Type B pancreatic cell (in vitro differentiated cells): ENCODE data around the gene COL4A1. TPM values are rescaled to one million over a fixed set of nuclear protein-coding genes. Genes with fewer than 3 reads are reported as not detected.

Experiments used
- DNase-seq: peaks from one replicate; pipeline ENCODE4 v3.0.0; 2021; ENCODE audit warnings: mixed read lengths; ENCODE audit not compliant: unreplicated experiment; ENCODE audit errors: extremely low spot score
- H3K27ac Mint-ChIP-seq: 2 replicates; pipeline ENCODE4 v1.8.0; 2021; ENCODE audit warnings: mild to moderate bottlenecking, mixed read lengths
- H3K27me3 Mint-ChIP-seq: 2 replicates; pipeline ENCODE4 v1.8.0; 2021; ENCODE audit warnings: mixed read lengths
- H3K36me3 Mint-ChIP-seq: 2 replicates; pipeline ENCODE4 v1.8.0; 2021; ENCODE audit warnings: mixed read lengths
- H3K4me1 Mint-ChIP-seq: one replicate; pipeline ENCODE4 v1.8.0; 2021; ENCODE audit warnings: mixed read lengths; ENCODE audit not compliant: unreplicated experiment
- H3K4me3 Mint-ChIP-seq: 2 replicates; pipeline ENCODE4 v1.8.0; 2021; ENCODE audit warnings: mild to moderate bottlenecking, mixed read lengths
- H3K9me3 Mint-ChIP-seq: 2 replicates; pipeline ENCODE4 v1.8.0; 2021; ENCODE audit warnings: mixed read lengths
- total RNA-seq: library from RNA; stranded (reverse); gene quantifications from 2 replicates; pipeline ENCODE4 v1.2.1, GENCODE V29; 2021; ENCODE audit warnings: low replicate concordance
- TF ChIP-seq, protein P1 (sequence below): fragments of 200-600 bp; sonication (generic); conservative IDR thresholded peaks from 2 replicates; pipeline ENCODE4 v1.5.0; 2021; ENCODE audit warnings: antibody characterized with exemption, mild to moderate bottlenecking

The COL4A1 gene
- total RNA-seq, 1 donor from 2014 or later, result 83.6 TPM

DNA sequence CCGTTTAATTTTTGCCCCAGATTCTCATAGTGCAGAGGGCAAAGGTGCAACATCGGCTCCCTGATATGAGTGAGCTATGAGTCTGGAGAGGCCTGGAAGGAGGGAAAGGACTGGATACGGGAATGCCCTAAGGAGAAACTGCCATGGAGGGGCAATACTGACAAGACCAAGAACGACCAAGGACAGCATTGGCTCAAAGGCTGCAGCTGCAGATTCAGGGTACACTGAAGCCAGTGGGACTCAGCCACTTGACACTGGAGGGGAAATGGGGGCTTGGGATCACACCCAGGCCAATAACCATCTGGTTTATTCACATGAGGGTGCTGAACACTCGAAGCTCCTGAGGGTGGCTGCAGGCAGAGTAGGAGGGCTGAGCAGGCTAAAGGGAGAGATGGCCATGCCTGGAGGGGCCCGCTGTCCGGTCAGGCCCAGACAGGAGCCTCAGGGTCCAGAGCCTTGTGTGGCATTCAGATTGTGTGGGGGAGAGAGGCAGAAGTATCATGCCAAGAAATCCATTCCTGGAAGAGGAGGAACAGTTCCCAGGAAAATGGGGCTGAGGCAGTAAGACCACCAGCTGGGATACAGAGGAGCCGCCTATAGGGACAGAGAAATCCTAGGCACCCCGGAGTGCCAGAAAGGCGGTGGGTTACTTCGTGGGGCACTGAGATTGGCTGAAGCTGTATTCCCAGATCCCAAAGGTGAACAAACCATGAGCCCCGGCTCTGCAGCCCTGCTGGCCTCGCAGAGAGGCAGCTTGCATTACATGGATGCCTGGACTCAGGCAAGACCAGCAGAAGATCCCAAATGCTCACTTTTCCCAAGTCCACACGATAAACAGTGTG, 20.7 kb downstream of the COL4A1 start:
- Mint-ChIP-seq H3K4me1 (no peaks in the 10 kb centered on the region), H3K27ac (no peak overlapping the region)
- TF ChIP-seq, protein P1, sequence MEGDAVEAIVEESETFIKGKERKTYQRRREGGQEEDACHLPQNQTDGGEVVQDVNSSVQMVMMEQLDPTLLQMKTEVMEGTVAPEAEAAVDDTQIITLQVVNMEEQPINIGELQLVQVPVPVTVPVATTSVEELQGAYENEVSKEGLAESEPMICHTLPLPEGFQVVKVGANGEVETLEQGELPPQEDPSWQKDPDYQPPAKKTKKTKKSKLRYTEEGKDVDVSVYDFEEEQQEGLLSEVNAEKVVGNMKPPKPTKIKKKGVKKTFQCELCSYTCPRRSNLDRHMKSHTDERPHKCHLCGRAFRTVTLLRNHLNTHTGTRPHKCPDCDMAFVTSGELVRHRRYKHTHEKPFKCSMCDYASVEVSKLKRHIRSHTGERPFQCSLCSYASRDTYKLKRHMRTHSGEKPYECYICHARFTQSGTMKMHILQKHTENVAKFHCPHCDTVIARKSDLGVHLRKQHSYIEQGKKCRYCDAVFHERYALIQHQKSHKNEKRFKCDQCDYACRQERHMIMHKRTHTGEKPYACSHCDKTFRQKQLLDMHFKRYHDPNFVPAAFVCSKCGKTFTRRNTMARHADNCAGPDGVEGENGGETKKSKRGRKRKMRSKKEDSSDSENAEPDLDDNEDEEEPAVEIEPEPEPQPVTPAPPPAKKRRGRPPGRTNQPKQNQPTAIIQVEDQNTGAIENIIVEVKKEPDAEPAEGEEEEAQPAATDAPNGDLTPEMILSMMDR, result no peak

DNA sequence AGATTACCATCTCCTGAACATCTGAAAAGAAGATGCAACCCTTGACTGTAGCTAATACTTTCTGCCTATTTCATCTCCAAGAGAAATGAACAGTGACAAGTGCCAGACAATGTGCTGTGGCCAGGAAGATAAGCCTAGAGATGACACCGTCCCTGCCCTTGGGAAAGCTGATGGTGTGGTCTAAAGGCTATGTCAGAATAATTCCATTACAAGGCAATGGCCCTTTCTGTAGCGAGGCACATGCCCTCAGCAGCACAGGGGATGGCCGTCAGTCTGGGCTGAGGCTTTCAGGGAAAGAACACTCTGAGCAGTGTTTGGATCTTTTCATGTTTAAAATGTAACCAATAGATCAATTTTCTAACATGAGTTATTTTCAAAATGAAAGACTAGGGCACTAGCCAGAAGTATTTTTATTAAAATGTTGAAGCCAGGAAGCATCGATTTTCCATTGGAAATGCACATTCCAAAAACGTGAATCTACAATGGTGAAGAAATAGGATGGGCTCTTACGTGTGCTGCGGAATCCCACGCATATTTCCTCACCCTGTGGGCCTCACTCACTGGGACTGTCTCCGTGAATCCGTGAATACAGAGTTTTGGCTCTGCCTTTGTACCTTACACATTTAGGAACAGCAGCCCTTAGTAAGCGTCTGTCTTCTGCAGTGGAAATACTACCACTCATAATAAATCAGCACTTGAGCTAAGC, 22.0 kb downstream of the COL4A1 start:
- TF ChIP-seq, protein P1, result no peak

More for the DNA sequence above, 20.7 kb downstream of the COL4A1 start:
- H3K36me3 Mint-ChIP-seq, result peaks cover 3% of the 10 kb centered on the region
- H3K9me3 Mint-ChIP-seq, result no peaks in the 10 kb centered on the region
- no peak overlapping the region for H3K4me3 Mint-ChIP-seq
- no peak for DNase-seq
- H3K27me3 Mint-ChIP-seq, result no peaks in the 10 kb centered on the region

GRCh38 chr13:110283736-110284517, 23.0 kb downstream of the COL4A1 start:
- Mint-ChIP-seq H3K9me3 (no peaks in the 10 kb centered on the region), H3K27me3 (no peaks in the 10 kb centered on the region), H3K4me3 (no peak overlapping the region), H3K4me1 (no peaks in the 10 kb centered on the region), H3K27ac (no peak overlapping the region), H3K36me3 (peaks cover 3% of the 10 kb centered on the region)
- DNase-seq, result no peak
- TF ChIP-seq, protein P1, result no peak

More for the DNA sequence above, 22.0 kb downstream of the COL4A1 start:
- H3K27ac Mint-ChIP-seq, result no peak overlapping the region
- H3K4me1 Mint-ChIP-seq, result no peaks in the 10 kb centered on the region
- no peaks in the 10 kb centered on the region for H3K9me3 Mint-ChIP-seq
- DNase-seq, result no peak
- peaks cover 3% of the 10 kb centered on the region for H3K36me3 Mint-ChIP-seq
- no peaks in the 10 kb centered on the region for H3K27me3 Mint-ChIP-seq
- H3K4me3 Mint-ChIP-seq, result no peak overlapping the region

DNA sequence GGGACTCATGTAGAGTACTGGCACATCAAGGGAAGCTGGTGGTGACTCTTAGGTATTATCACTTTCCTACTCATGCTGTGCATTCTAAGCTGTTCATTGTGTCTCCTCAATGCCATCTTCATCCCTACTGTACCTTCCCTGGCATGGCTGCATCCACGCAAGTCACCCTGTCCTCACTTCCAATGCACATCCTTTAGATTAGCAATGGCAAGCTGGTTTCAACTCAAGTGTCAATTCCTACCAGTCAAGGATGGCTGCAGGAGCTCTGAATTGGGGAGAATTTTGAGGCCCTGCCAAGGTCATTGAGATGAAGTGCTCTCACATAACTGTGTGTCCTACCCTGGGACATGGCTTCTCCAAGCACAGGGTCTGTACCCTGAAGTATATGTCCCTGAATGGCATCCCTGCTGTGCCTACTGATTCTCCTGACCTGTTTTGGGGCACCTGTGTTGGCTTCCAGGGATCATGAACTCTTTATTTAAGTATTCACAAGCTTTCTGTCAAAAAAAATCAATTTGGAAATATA, 24.6 kb downstream of the COL4A1 start:
- no peak overlapping the region for H3K27ac Mint-ChIP-seq
- H3K27me3 Mint-ChIP-seq, result no peaks in the 10 kb centered on the region
- H3K4me3 Mint-ChIP-seq, result no peak overlapping the region
- no peak for DNase-seq
- H3K36me3 Mint-ChIP-seq, result peaks cover under 1% of the 10 kb centered on the region
- no peaks in the 10 kb centered on the region for H3K9me3 Mint-ChIP-seq
- TF ChIP-seq, protein P1, result no peak
- no peaks in the 10 kb centered on the region for H3K4me1 Mint-ChIP-seq

GRCh38 chr13:110281736-110282135, 25.2 kb downstream of the COL4A1 start:
- Mint-ChIP-seq H3K27me3 (no peaks in the 10 kb centered on the region), H3K9me3 (no peaks in the 10 kb centered on the region), H3K4me3 (no peak overlapping the region), H3K27ac (no peak overlapping the region), H3K4me1 (no peaks in the 10 kb centered on the region), H3K36me3 (no peaks in the 10 kb centered on the region)
- no peak for DNase-seq
- TF ChIP-seq, protein P1, result no peak
